Measurements from ENCODE around the gene TANC1. TPM values are rescaled to one million over a fixed set of nuclear protein-coding genes. Genes with fewer than 3 reads are reported as not detected.

TANC1 gene
- total RNA-seq, 1 experiment from 2014 or later = 2.5 TPM

- H4K5ac ChIP-seq (ENCODE audit: insufficient read length, low read depth, low read length) = no peak overlapping the region
- H4K20me1 ChIP-seq (ENCODE audit: control insufficient read depth, insufficient read depth, insufficient read length) = no peaks in the 10 kb centered on the region
- no peak overlapping the region for H2BK120ac ChIP-seq (ENCODE audit: low read depth, low read length, poor library complexity, severe bottlenecking)
- no peak overlapping the region for H3K4me2 ChIP-seq (ENCODE audit: insufficient read depth, insufficient read length, low read length)
- H2BK15ac ChIP-seq (ENCODE audit: low read depth, low read length) = no peak overlapping the region
- H3K27ac ChIP-seq (ENCODE audit: insufficient read length, low read depth, low read length) = no peak overlapping the region
- H3K4me3 Mint-ChIP-seq = no peak overlapping the region
- no peak overlapping the region for H3K23ac ChIP-seq (ENCODE audit: insufficient read length, low read depth, low read length)
- H2BK5ac ChIP-seq (ENCODE audit: insufficient read length, low read length) = no peak overlapping the region
- H3K14ac ChIP-seq (ENCODE audit: insufficient read depth, low read length) = no peak overlapping the region
- no peaks in the 10 kb centered on the region for H3K4me1 ChIP-seq (ENCODE audit: insufficient read depth, low read length)
- H3K27ac Mint-ChIP-seq = 0 out of 7 replicates have a peak overlapping the region, but pooled peaks of 1 of the 3 experiments have one; percentile 41
- no peaks in the 10 kb centered on the region for H3K36me3 Mint-ChIP-seq (ENCODE audit: insufficient read depth in 1 of 3, low read depth in 3 of 3)
- H3K4ac ChIP-seq (ENCODE audit: low read depth, low read length) = no peak overlapping the region
- no peaks in the 10 kb centered on the region for H3K9me3 ChIP-seq (ENCODE audit: control insufficient read depth, low read depth, low read length)
- H2AK5ac ChIP-seq (ENCODE audit: insufficient read length, low read length) = no peak overlapping the region
- H2BK12ac ChIP-seq (ENCODE audit: insufficient read length, low read depth, low read length) = no peak overlapping the region
- H3K23me2 ChIP-seq (ENCODE audit: insufficient read length, low read depth, low read length, poor library complexity, severe bottlenecking) = no peaks in the 10 kb centered on the region
- H3K27me3 Mint-ChIP-seq (ENCODE audit: low read depth) = no peaks in the 10 kb centered on the region
- H2BK20ac ChIP-seq (ENCODE audit: low read depth, low read length, poor library complexity, severe bottlenecking) = no peak overlapping the region
- DNase-seq = no peak
- no peak overlapping the region for H2AFZ ChIP-seq (ENCODE audit: low read length)
- H3T11ph ChIP-seq (ENCODE audit: low read length) = no peak overlapping the region
- H3K79me2 ChIP-seq (ENCODE audit: insufficient read depth, low read length) = no peaks in the 10 kb centered on the region
- no peak overlapping the region for H4K8ac ChIP-seq (replicated peaks; ENCODE audit: insufficient read length, low read depth, low read length)
- no CpG with 5 or more reads among the region's 5 CpGs for WGBS (ENCODE audit: extremely low coverage, insufficient read length, low lambda C conversion rate)
- no peak overlapping the region for H3K18ac ChIP-seq (ENCODE audit: insufficient read length, low read depth, low read length)
- no peak overlapping the region for H3K56ac ChIP-seq (ENCODE audit: insufficient read length, low read depth, low read length)
- H3K4me1 Mint-ChIP-seq = peaks cover 5 to 6% of the 10 kb centered on the region in 2 experiments; a peak in 3 of 4 replicates
- no peak for TF ChIP-seq CTCF (conservative IDR thresholded peaks at IDR 0.05)
- H3K9ac ChIP-seq (ENCODE audit: extremely low read depth, insufficient read length, low read length) = no peak overlapping the region
- H3K27me3 ChIP-seq (ENCODE audit: insufficient read depth, low read length) = no peaks in the 10 kb centered on the region
- H4K91ac ChIP-seq (ENCODE audit: insufficient read length, low read depth, low read length) = no peak overlapping the region
- H3K9me3 Mint-ChIP-seq = no peaks in the 10 kb centered on the region
- H3K79me1 ChIP-seq (ENCODE audit: insufficient read depth, low read depth, low read length, poor library complexity, severe bottlenecking) = no peaks in the 10 kb centered on the region
Measured at GRCh38 chr2:159145745-159146354, 177.4 kb downstream of the TANC1 start.
